Neural cell (in vitro differentiated cells): Measurements from ENCODE around the gene LRMDA. TPM values are rescaled to one million over a fixed set of nuclear protein-coding genes. Genes with fewer than 3 reads are reported as not detected.

ENCODE experiments used
- H2AFZ ChIP-seq: fragments of 200-600, 300-800 bp; sonication (generic), shearing (Covaris generic); 2 replicates; pipeline ENCODE4 v1.6.0; 2014; ENCODE audit warnings: low read depth, mild to moderate bottlenecking, antibody characterized with exemption, low read length, moderate library complexity
- H3F3A ChIP-seq: fragments of 200-600 bp; shearing (Covaris generic); 2 replicates; pipeline ENCODE4 v1.6.1; 2016; ENCODE audit warnings: mild to moderate bottlenecking, moderate library complexity, mixed read lengths, antibody characterized with exemption, low read length; ENCODE audit not compliant: insufficient read depth, poor library complexity, severe bottlenecking
- H3K27ac ChIP-seq: fragments of 200-600, 300-800 bp; sonication (generic), shearing (Covaris generic); 2 replicates; pipeline ENCODE4 v1.5.1; 2014; ENCODE audit warnings: mild to moderate bottlenecking, low read length, moderate library complexity
- H3K27me3 ChIP-seq: fragments of 300-800, 200-600 bp; sonication (generic), shearing (Covaris generic); 2 replicates; pipeline ENCODE4 v1.6.0; 2014; ENCODE audit warnings: mild to moderate bottlenecking, low read depth, low read length, moderate library complexity; ENCODE audit not compliant: insufficient read depth
- H3K36me3 ChIP-seq: fragments of 300-800, 200-600 bp; sonication (generic), shearing (Covaris generic); 2 replicates; pipeline ENCODE4 v1.5.1; 2014; ENCODE audit warnings: mild to moderate bottlenecking, antibody characterized with exemption, low read length, moderate library complexity; ENCODE audit not compliant: insufficient read depth
- H3K4me2 ChIP-seq: fragments of 300-800, 200-600 bp; sonication (generic), shearing (Covaris generic); 2 replicates; pipeline ENCODE4 v1.6.0; 2014; ENCODE audit warnings: mild to moderate bottlenecking, low read length
- H3K4me3 ChIP-seq: fragments of 300-800, 200-600 bp; sonication (generic), shearing (Covaris generic); 2 replicates; pipeline ENCODE4 v1.5.1; 2014; ENCODE audit warnings: mild to moderate bottlenecking, low read length, moderate library complexity
- H3K79me2 ChIP-seq: fragments of 200-600 bp; shearing (Covaris generic); replicated peaks from 2 replicates; pipeline ENCODE4 v1.6.0; 2014; ENCODE audit warnings: mild to moderate bottlenecking, low read length, moderate library complexity; ENCODE audit not compliant: insufficient read depth
- H3K9ac ChIP-seq: fragments of 300-800, 200-600 bp; sonication (generic), shearing (Covaris generic); 2 replicates; pipeline ENCODE4 v1.6.1; 2016; ENCODE audit warnings: mild to moderate bottlenecking, low read length, mixed read lengths
- H3K9me2 ChIP-seq: fragments of 200-600 bp; shearing (Covaris generic); 2 replicates; pipeline ENCODE4 v1.6.1; 2016; ENCODE audit warnings: mild to moderate bottlenecking, low read length, mixed read lengths; ENCODE audit not compliant: insufficient read depth
- H3K9me3 ChIP-seq: fragments of 200-600, 300-800 bp; sonication (generic), shearing (Covaris generic); 2 replicates; pipeline ENCODE4 v1.6.1; 2016; ENCODE audit warnings: mild to moderate bottlenecking, mixed run types, low read length, moderate library complexity, mixed read lengths
- H4K20me1 ChIP-seq: fragments of 200-600 bp; shearing (Covaris generic); 2 replicates; pipeline ENCODE4 v1.6.1; 2016; ENCODE audit warnings: mild to moderate bottlenecking, mixed run types; ENCODE audit not compliant: insufficient read depth
- CTCF ChIP-seq: fragments of 450-650 bp; IDR thresholded peaks from 2 replicates; pipeline ENCODE4 v1.5.1; 2014; ENCODE audit warnings: antibody characterized with exemption, mild to moderate bottlenecking, moderate library complexity; ENCODE audit not compliant: poor library complexity, severe bottlenecking
- EP300 ChIP-seq: fragments of 450-650 bp; conservative IDR thresholded peaks from 2 replicates; pipeline ENCODE4 v1.6.1; 2014; ENCODE audit warnings: antibody characterized with exemption, mild to moderate bottlenecking, moderate library complexity; ENCODE audit not compliant: poor library complexity, severe bottlenecking
- EZH2 ChIP-seq: fragments of 200-600, 300-800 bp; shearing (Covaris generic), sonication (generic); IDR thresholded peaks from 2 replicates; pipeline ENCODE4 v1.6.1; 2014; ENCODE audit warnings: antibody characterized with exemption, low read length, borderline replicate concordance, mild to moderate bottlenecking; ENCODE audit not compliant: insufficient read depth, poor library complexity, severe bottlenecking
- MXI1 ChIP-seq: fragments of 450-650 bp; conservative IDR thresholded peaks from 2 replicates; pipeline ENCODE4 v1.6.1; 2014; ENCODE audit warnings: antibody characterized with exemption, mild to moderate bottlenecking; ENCODE audit not compliant: poor library complexity, severe bottlenecking
- POLR2AphosphoS5 ChIP-seq: IDR thresholded peaks from 2 replicates; pipeline ENCODE4 v1.6.1; 2012
- RAD21 ChIP-seq: fragments of 450-650 bp; conservative IDR thresholded peaks from 2 replicates; pipeline ENCODE4 v1.6.1; 2014; ENCODE audit warnings: antibody characterized with exemption, mild to moderate bottlenecking, moderate library complexity
- SMC3 ChIP-seq: fragments of 450-650 bp; conservative IDR thresholded peaks from 2 replicates; pipeline ENCODE4 v1.6.1; 2014; ENCODE audit warnings: antibody characterized with exemption, mild to moderate bottlenecking, moderate library complexity; ENCODE audit not compliant: poor library complexity
- TAF1 ChIP-seq: IDR thresholded peaks from 2 replicates; pipeline ENCODE4 v1.6.1; 2012; ENCODE audit warnings: low read depth
- polyA plus RNA-seq: library from polyadenylated mRNA; depleted of rRNA; stranded (reverse); fragments of >200 nt; gene quantifications from 2 replicates; pipeline ENCODE4 v1.2.3, GENCODE V29; 2014
- TF ChIP-seq, protein P1 (sequence below): IDR thresholded peaks from 2 replicates; pipeline ENCODE4 v1.6.1; 2012; ENCODE audit warnings: borderline replicate concordance

Gene LRMDA
- polyA plus RNA-seq, 1 donor from 2014 or later, result 5.6 TPM

GRCh38 chr10:75646916-75647315 lies 215.5 kb downstream of the LRMDA start:
- TF ChIP-seq EZH2 (no peak), POLR2AphosphoS5 (no peak), MXI1 (no peak), SMC3 (no peak), RAD21 (no peak), CTCF (no peak)
- TF ChIP-seq, protein P1, sequence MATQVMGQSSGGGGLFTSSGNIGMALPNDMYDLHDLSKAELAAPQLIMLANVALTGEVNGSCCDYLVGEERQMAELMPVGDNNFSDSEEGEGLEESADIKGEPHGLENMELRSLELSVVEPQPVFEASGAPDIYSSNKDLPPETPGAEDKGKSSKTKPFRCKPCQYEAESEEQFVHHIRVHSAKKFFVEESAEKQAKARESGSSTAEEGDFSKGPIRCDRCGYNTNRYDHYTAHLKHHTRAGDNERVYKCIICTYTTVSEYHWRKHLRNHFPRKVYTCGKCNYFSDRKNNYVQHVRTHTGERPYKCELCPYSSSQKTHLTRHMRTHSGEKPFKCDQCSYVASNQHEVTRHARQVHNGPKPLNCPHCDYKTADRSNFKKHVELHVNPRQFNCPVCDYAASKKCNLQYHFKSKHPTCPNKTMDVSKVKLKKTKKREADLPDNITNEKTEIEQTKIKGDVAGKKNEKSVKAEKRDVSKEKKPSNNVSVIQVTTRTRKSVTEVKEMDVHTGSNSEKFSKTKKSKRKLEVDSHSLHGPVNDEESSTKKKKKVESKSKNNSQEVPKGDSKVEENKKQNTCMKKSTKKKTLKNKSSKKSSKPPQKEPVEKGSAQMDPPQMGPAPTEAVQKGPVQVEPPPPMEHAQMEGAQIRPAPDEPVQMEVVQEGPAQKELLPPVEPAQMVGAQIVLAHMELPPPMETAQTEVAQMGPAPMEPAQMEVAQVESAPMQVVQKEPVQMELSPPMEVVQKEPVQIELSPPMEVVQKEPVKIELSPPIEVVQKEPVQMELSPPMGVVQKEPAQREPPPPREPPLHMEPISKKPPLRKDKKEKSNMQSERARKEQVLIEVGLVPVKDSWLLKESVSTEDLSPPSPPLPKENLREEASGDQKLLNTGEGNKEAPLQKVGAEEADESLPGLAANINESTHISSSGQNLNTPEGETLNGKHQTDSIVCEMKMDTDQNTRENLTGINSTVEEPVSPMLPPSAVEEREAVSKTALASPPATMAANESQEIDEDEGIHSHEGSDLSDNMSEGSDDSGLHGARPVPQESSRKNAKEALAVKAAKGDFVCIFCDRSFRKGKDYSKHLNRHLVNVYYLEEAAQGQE, result no peak

DNA sequence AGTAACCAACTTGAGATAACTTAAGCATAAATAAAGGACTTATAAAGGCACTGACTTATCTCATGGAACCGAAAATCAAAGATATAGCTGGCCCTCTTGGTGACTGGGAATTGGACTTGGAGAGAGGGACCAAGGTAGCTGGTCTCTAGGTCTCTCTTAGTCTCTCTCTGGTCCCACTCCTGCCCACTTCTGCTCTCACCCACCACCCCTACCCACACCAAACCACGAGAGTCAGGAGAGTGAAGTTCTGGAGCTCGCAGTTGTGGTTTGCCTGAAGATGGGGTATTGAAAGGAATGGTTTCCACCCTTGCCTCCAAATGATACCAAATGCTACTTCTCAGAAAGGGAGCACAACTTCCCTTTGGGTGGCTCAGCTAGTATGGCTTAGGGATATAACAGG lies 216.3 kb downstream of the LRMDA start:
- H3K9ac ChIP-seq, result no peak overlapping the region
- H3K79me2 ChIP-seq, result no peaks in the 10 kb centered on the region
- H2AFZ ChIP-seq, result no peak overlapping the region
- H3K9me3 ChIP-seq, result no peaks in the 10 kb centered on the region
- TF ChIP-seq EP300 (no peak), SMC3 (no peak), POLR2AphosphoS5 (no peak), MXI1 (no peak), RAD21 (no peak), TAF1 (no peak), EZH2 (no peak), CTCF (no peak)
- no peak overlapping the region for H3K27ac ChIP-seq
- H3K27me3 ChIP-seq, result no peaks in the 10 kb centered on the region
- no peaks in the 10 kb centered on the region for H3K9me2 ChIP-seq
- H3K4me2 ChIP-seq, result no peak overlapping the region
- H4K20me1 ChIP-seq, result no peaks in the 10 kb centered on the region
- H3K4me3 ChIP-seq, result no peak overlapping the region
- no peaks in the 10 kb centered on the region for H3F3A ChIP-seq
- H3K36me3 ChIP-seq, result no peaks in the 10 kb centered on the region

More at GRCh38 chr10:75646916-75647315, 215.5 kb downstream of the LRMDA start:
- no peaks in the 10 kb centered on the region for H3K9me2 ChIP-seq
- no peak overlapping the region for H2AFZ ChIP-seq
- H3F3A ChIP-seq, result no peaks in the 10 kb centered on the region
- H3K27me3 ChIP-seq, result no peaks in the 10 kb centered on the region
- no peak overlapping the region for H3K4me2 ChIP-seq
- H3K9me3 ChIP-seq, result no peaks in the 10 kb centered on the region
- no peaks in the 10 kb centered on the region for H3K36me3 ChIP-seq
- H3K9ac ChIP-seq, result no peak overlapping the region
- H4K20me1 ChIP-seq, result no peaks in the 10 kb centered on the region
- no peak overlapping the region for H3K4me3 ChIP-seq
- no peak overlapping the region for H3K27ac ChIP-seq
- H3K79me2 ChIP-seq, result no peaks in the 10 kb centered on the region
